C4-2B (cell line): ENCODE data around the gene SLC12A1.

Experiments used
- H3K27ac ChIP-seq: fragments of 450-650 bp; 2 replicates; pipeline ENCODE4 v1.5.1; 2017
- CTCF ChIP-seq: fragments of 450-650 bp; conservative IDR thresholded peaks from 2 replicates; pipeline ENCODE4 v1.5.1; 2017; ENCODE audit warnings: mild to moderate bottlenecking
- ZFX ChIP-seq: fragments of 450-650 bp; IDR thresholded peaks from 2 replicates; pipeline ENCODE4 v1.6.1; 2017

SLC12A1 gene

GRCh38 chr15:48304398-48304797 is 98.3 kb downstream of the SLC12A1 start:
- TF ChIP-seq CTCF: no peak
- no peak overlapping the region for H3K27ac ChIP-seq

GRCh38 chr15:48306639-48307038 is 100.5 kb downstream of the SLC12A1 start:
- no peak overlapping the region for H3K27ac ChIP-seq
- TF ChIP-seq ZFX: no peak
- no peak for TF ChIP-seq CTCF

GRCh38 chr15:48307586-48307985 is 101.5 kb downstream of the SLC12A1 start:
- H3K27ac ChIP-seq: no peak overlapping the region
- TF ChIP-seq CTCF: no peak
- no peak for TF ChIP-seq ZFX

- TF ChIP-seq CTCF: no peak
- no peak for TF ChIP-seq ZFX
- no peak overlapping the region for H3K27ac ChIP-seq
These were observed 103.6 kb downstream of the SLC12A1 start for GRCh38 chr15:48309740-48310139.

GRCh38 chr15:48313216-48313615 is 107.1 kb downstream of the SLC12A1 start:
- no peak for TF ChIP-seq ZFX
- no peak for TF ChIP-seq CTCF
- H3K27ac ChIP-seq: no peak overlapping the region

- no peak for TF ChIP-seq CTCF
- TF ChIP-seq ZFX: no peak
These were observed 108.9 kb downstream of the SLC12A1 start for GRCh38 chr15:48315041-48315440.

GRCh38 chr15:48317221-48317620 is 111.1 kb downstream of the SLC12A1 start:
- TF ChIP-seq CTCF (no peak), ZFX (no peak)
- no peak overlapping the region for H3K27ac ChIP-seq

More at GRCh38 chr15:48315041-48315440, 108.9 kb downstream of the SLC12A1 start:
- H3K27ac ChIP-seq: no peak overlapping the region
